K562 (cell line): Measurements from ENCODE around the gene CDKN2AIP. TPM values are rescaled to one million over a fixed set of nuclear protein-coding genes. Genes with fewer than 3 reads are reported as not detected.

Experiments
- BCLAF1 ChIP-seq, 2 experiments: fragments of 450-650 bp in 1 of 2; IDR thresholded peaks; 2 replicates each; pipeline ENCODE4 v1.6.1; 2011 to 2017; ENCODE audit warnings: low read depth in 2 of 2, antibody characterized with exemption in 1 of 2, borderline replicate concordance in 1 of 2, low read length in 1 of 2, mild to moderate bottlenecking in 1 of 2, mixed read lengths in 1 of 2; ENCODE audit not compliant: control insufficient read depth in 1 of 2
- CCAR2 ChIP-seq: fragments of 200-400 bp; formaldehyde crosslinking; IDR thresholded peaks from 2 replicates; pipeline ENCODE4 v1.6.1; 2017; ENCODE audit warnings: mild to moderate bottlenecking, low read depth, low read length
- CREB3L1 ChIP-seq: fragments of 450-650 bp; IDR thresholded peaks from 2 replicates; pipeline ENCODE4 v1.6.1; 2014; ENCODE audit warnings: low read depth, mild to moderate bottlenecking, moderate library complexity, borderline replicate concordance
- FOXK1 ChIP-seq: sonication (generic); formaldehyde crosslinking; IDR thresholded peaks from 2 replicates; pipeline ENCODE4 v1.8.0; 2022; ENCODE audit warnings: missing genetic modification reagents, mild to moderate bottlenecking, borderline replicate concordance
- KHSRP ChIP-seq: fragments of 450-650 bp; IDR thresholded peaks from 2 replicates; pipeline ENCODE4 v1.6.1; 2017
- LCOR ChIP-seq: sonication (generic); formaldehyde crosslinking; IDR thresholded peaks from 2 replicates; pipeline ENCODE4 v1.8.0; 2022; ENCODE audit warnings: mild to moderate bottlenecking, missing genetic modification reagents
- NFIX ChIP-seq: fragments of 250-450 bp; sonication (Bioruptor Pico); IDR thresholded peaks from 2 replicates; pipeline ENCODE4 v1.4.0; 2020; ENCODE audit warnings: low read depth, mild to moderate bottlenecking, moderate library complexity
- PHF20 ChIP-seq: fragments of 450-650 bp; IDR thresholded peaks from 2 replicates; pipeline ENCODE4 v1.6.1; 2018; ENCODE audit not compliant: partially characterized antibody
- PRPF4 ChIP-seq: fragments of 200-400 bp; formaldehyde crosslinking; IDR thresholded peaks from one replicate; pipeline ENCODE4 v1.6.1; 2017; ENCODE audit warnings: low read length, low read depth, mild to moderate bottlenecking; ENCODE audit not compliant: insufficient read depth, poor library complexity, severe bottlenecking
- PTBP1 ChIP-seq: fragments of 200-400 bp; formaldehyde crosslinking; IDR thresholded peaks from 2 replicates; pipeline ENCODE4 v1.6.1; 2017; ENCODE audit warnings: low read depth, low read length
- SLC30A9 ChIP-seq: fragments of 250-450 bp; sonication (Bioruptor Pico); IDR thresholded peaks from 2 replicates; pipeline ENCODE4 v1.8.0; 2022; ENCODE audit warnings: mild to moderate bottlenecking, moderate library complexity
- USF2 ChIP-seq: sonication (generic); formaldehyde crosslinking; IDR thresholded peaks from 2 replicates; pipeline ENCODE4 v1.5.0; 2020; ENCODE audit warnings: missing genetic modification reagents
- XRCC5 ChIP-seq: fragments of 200-400 bp; formaldehyde crosslinking; IDR thresholded peaks from 2 replicates; pipeline ENCODE4 v1.6.1; 2017; ENCODE audit warnings: low read depth, mild to moderate bottlenecking, low read length
- ZBTB33 ChIP-seq: sonication (generic); formaldehyde crosslinking; IDR thresholded peaks from 2 replicates; pipeline ENCODE4 v1.8.1; 2023; ENCODE audit warnings: mild to moderate bottlenecking, missing genetic modification reagents
- ZNF140 ChIP-seq: fragments of 250-450 bp; sonication (Bioruptor Pico); IDR thresholded peaks from 2 replicates; pipeline ENCODE4 v1.8.0; 2021; ENCODE audit warnings: moderate library complexity, mild to moderate bottlenecking, inconsistent platforms
- ZNF253 ChIP-seq: fragments of 250-450 bp; sonication (Bioruptor Pico); conservative IDR thresholded peaks from 2 replicates; pipeline ENCODE4 v1.6.1; 2021; ENCODE audit warnings: mild to moderate bottlenecking
- ZNF274 ChIP-seq: IDR thresholded peaks from 2 replicates; pipeline ENCODE4 v1.6.1; 2011; ENCODE audit warnings: low read depth, mild to moderate bottlenecking, low read length, moderate library complexity, borderline replicate concordance
- ZNF445 ChIP-seq: fragments of 250-450 bp; sonication (Bioruptor Pico); IDR thresholded peaks from 2 replicates; pipeline ENCODE4 v1.4.0; 2020; ENCODE audit warnings: low read depth, mild to moderate bottlenecking, moderate library complexity
- ZNF584 ChIP-seq: fragments of 200-800 bp; sonication (Bioruptor generic); IDR thresholded peaks from 2 replicates; pipeline ENCODE4 v1.6.1; 2016; ENCODE audit warnings: low read depth, mild to moderate bottlenecking, missing genetic modification characterization, missing compliant biosample characterization
- ZNF75A ChIP-seq: fragments of 450-650 bp; formaldehyde crosslinking; IDR thresholded peaks from 2 replicates; pipeline ENCODE4 v1.4.0; 2020; ENCODE audit warnings: mild to moderate bottlenecking
- polyA plus RNA-seq, 8 experiments: library from polyadenylated mRNA; depleted of rRNA in 4 of 8; stranded (reverse) in 5 of 8; unstranded in 3 of 8; fragments of >200 nt; fragmentation: Nextera tagmentation in 2 of 8; fragmentation: Illumina TruSeq in 1 of 8; extraction: Ambion mirVana in 2 of 8; extraction: Trizol in 1 of 8; gene quantifications; 2 replicates each; pipeline versions ENCODE4 v1.2.1 to v1.2.3, GENCODE V29; 2011 to 2014; ENCODE audit warnings: inconsistent platforms in 1 of 8, missing spikeins in 1 of 8
- total RNA-seq, 7 experiments: library from RNA; depleted of rRNA in 6 of 7; stranded (reverse); fragments of >200 nt in 6 of 7; fragmentation: Illumina TruSeq in 2 of 7; extraction: Trizol in 2 of 7; gene quantifications; 2 replicates each; pipeline versions ENCODE4 v1.2.1 to v1.2.3, GENCODE V29; 2011 to 2021; ENCODE audit warnings: low replicate concordance in 1 of 7

The CDKN2AIP gene
- total and polyA plus RNA-seq, 9 of the 15 experiments (the other 6 are each of a cell fraction or from before 2014, with no cell fraction given) = 5.9 to 22.0 (median 19.7) TPM

- TF ChIP-seq CREB3L1 (no peak), USF2 (CRISPR knock-in tag) (peak; percentile 64), ZNF584 (CRISPR knock-in tag) (no peak), ZNF445 (0 out of 2 replicates have a peak, but pooled peaks have one; percentile 31), PHF20 (no peak), LCOR (CRISPR knock-in tag) (0 out of 2 replicates have a peak, but pooled peaks have one; percentile 26), XRCC5 (no peak), FOXK1 (peak; percentile 61; the same call in 1 of the 2 replicates), PRPF4 (no peak), ZNF253 (CRISPR knock-in tag) (no peak), SLC30A9 (CRISPR knock-in tag) (no peak), KHSRP (no peak), PTBP1 (no peak), ZNF75A (no peak), ZNF274 (no peak), BCLAF1 (IDR thresholded peaks at IDR 0.05; ENCODE audit: borderline replicate concordance in 1 of 2, control insufficient read depth in 1 of 2, low read depth in 2 of 2, low read length in 1 of 2) (no peak), NFIX (CRISPR knock-in tag) (no peak), ZNF140 (CRISPR knock-in tag) (no peak), CCAR2 (no peak), ZBTB33 (CRISPR knock-in tag) (peak; percentile 73)
Measured at GRCh38 chr4:183398298-183399125, 45.9 kb upstream of the CDKN2AIP start (continued).
